ENCODE data around the gene ZNF148. TPM values are rescaled to one million over a fixed set of nuclear protein-coding genes. Genes with fewer than 3 reads are reported as not detected.

ZNF148 gene
- total RNA-seq, 1 donor from 2014 or later, result 45.2 TPM

GRCh38 chr3:125211523-125212090 is 163.5 kb downstream of the ZNF148 start:
- intact Hi-C loops (cut with DNase I), result no loop called here
- no peak for ATAC-seq (ENCODE audit: poor library complexity)
- no peak for DNase-seq

DNA sequence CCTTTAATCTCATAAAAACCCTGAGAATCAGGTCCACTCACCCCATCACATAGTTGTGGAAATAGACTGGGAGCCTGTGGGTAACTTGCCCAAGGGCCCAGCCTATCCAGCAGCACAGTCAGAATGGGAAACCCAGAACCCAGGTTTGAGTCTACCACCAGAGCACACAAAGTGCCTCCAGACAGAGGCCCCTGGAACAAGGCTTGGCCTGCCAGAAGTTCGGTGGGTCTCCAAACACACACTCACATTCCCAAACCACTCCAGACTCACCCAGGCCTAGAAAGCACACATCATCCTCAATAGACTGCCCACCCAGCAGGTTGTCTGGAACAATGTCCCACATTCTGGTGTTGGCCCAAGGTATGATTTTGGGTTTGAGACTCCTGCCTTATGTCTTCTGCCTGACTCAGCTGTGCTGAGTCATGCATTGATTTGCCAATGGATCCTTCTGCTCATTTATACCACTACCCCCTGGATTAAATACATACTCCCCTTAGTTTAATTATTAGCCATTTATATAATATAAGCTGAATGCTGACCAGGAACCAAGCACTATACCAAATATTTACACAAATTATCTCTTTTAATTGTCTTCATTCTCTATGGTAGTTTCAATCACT is 167.1 kb downstream of the ZNF148 start:
- intact Hi-C loops (cut with DNase I), result no loop called here
- DNase-seq, result no peak
- ATAC-seq (ENCODE audit: poor library complexity), result no peak

DNA sequence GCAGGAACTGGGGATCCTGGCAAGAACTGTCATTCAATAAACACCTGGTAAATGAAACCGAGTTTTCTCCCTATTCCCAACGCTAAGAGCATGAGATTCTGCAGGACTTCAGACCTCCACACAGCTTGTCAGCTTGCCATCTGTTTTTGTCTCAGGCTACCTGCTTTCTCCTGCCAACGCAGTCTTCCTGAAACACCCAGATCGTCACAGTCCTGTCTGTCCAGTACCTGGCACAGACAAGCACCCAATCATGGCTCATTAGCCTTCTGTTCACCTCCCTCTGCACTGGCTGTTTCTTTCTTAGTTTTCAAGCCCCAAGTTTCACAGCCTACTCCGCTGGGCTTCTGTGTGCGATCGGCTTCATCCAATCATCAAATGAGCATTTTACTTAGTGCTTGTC is 167.6 kb downstream of the ZNF148 start:
- DNase-seq (no peak), ATAC-seq (ENCODE audit: poor library complexity) (no peak)
- intact Hi-C loops (cut with DNase I), result no loop called here

DNA sequence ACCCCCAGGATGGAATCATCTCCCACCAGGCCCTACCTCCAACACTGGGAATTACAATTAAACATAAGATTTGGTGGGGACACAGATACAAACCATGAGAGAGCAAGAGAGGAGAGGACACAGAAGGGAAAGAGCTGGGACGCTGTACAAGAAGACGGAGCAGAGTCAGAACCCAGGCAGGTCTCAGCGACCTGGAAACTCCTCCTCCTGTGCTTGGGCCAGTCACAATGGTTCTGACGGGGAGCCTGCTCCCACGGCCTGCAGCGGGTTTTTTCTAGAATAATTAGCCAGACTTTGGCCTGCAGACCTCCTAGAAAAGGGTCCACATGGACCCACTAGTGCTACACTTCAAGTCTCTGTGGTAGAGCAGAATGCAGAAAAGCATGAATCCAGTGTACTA is 168.2 kb downstream of the ZNF148 start:
- no peak for DNase-seq
- ATAC-seq (ENCODE audit: poor library complexity), result no peak
- intact Hi-C loops (cut with DNase I), result no loop called here

DNA sequence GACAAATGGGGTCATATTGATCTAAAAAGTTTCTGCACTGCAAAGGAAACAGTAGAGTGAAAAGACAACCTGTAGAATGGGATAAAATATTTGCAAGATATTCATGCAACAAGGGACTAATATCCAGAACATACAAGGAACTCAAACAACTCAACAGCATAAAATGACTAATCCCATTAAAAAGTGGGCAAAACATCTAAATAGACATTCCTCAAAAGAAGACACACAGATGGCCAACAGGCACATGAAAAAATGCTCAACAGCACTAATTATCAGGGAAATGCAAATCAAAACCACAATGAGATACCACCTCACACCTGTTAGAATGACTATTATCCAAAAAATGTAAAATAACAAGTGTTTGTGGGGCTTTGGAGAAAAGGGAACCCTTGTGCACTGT is 171.4 kb downstream of the ZNF148 start:
- ATAC-seq (ENCODE audit: poor library complexity), result no peak
- intact Hi-C loops (cut with DNase I), result no loop called here
- DNase-seq, result no peak

DNA sequence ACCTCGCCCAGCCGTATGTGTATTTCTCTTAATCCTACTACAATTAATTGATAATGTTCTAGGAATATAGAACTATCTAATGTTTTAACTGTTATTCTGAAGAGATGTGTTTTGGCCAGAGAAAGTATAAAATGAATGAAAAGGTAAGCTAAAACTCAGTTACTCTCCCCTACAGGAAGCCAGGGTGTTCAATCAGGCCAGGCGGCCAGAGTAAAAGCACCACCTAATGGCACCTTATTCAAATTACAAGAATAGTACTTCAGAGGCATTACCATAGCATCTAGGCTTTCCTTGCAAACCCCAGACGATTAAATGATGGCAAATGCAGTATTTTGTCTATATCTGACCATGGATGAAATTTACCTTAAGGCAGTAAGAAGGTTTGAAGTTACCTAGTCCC is 172.9 kb downstream of the ZNF148 start:
- intact Hi-C loops (cut with DNase I), result no loop called here
- ATAC-seq (ENCODE audit: poor library complexity) (no peak), DNase-seq (no peak)

DNA sequence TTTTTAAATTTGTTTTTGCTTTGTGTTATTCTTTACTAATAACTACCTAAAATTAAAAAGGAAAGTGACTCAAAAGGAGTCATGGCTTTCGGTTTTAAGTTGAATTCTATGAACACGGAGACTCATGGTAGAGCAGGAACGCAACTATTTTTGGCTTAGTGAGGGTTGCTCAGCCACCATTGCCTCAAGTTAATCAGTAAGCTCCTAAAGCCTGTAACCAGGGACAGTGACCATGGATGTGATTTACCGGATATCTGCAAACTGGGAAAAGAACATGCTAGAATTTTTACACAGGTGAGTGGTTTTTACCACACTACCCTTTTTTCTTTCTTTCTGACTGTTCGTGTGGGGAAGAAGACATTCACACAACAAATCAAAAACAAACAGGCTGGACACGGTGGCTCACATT is 174.4 kb downstream of the ZNF148 start:
- ATAC-seq (ENCODE audit: poor library complexity), result no peak
- intact Hi-C loops (cut with DNase I), result no loop called here
- no peak for DNase-seq

- DNase-seq (no peak), ATAC-seq (ENCODE audit: poor library complexity) (no peak)
- intact Hi-C loops (cut with DNase I), result no loop called here
Observed at GRCh38 chr3:125194849-125195601, 180.1 kb downstream of the ZNF148 start.

- ATAC-seq (ENCODE audit: poor library complexity) (no peak), DNase-seq (no peak)
- intact Hi-C loops (cut with DNase I), result no loop called here
Observed at GRCh38 chr3:125194061-125194848, 180.9 kb downstream of the ZNF148 start.

- DNase-seq (no peak), ATAC-seq (ENCODE audit: poor library complexity) (no peak)
- intact Hi-C loops (cut with DNase I), result no loop called here
Observed at GRCh38 chr3:125192190-125193035, 182.7 kb downstream of the ZNF148 start.

DNA sequence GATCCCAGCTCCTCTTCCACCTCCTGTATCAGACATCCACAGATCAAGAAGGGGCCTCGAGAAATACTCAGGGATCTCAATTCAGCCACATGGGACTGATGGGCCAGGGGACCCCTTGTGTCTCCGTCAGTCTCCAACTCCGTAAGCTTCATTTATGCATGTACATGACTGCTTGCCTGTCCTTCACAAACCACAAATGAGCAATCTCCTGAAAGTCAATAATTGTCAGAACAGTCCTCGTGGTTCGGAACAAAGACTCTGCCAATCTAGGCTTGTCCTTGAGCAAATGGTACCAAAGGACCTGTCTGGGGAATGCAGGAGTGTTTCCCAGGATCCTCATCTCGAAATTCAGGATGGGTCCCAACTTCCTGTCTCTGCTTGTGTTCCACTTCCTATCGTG is 183.4 kb downstream of the ZNF148 start:
- ATAC-seq (ENCODE audit: poor library complexity) (no peak), DNase-seq (no peak)
- intact Hi-C loops (cut with DNase I), result no loop called here

- intact Hi-C loops (cut with DNase I), result no loop called here
Observed at GRCh38 chr3:125191256-125191655, 183.9 kb downstream of the ZNF148 start.

GRCh38 chr3:125190786-125191185 is 184.3 kb downstream of the ZNF148 start:
- DNase-seq, result no peak
- intact Hi-C loops (cut with DNase I), result no loop called here
- no peak for ATAC-seq (ENCODE audit: poor library complexity)

More at GRCh38 chr3:125191256-125191655, 183.9 kb downstream of the ZNF148 start:
- ATAC-seq (ENCODE audit: poor library complexity) (no peak), DNase-seq (no peak)

GRCh38 chr3:125189378-125190165 is 185.6 kb downstream of the ZNF148 start:
- intact Hi-C loops (cut with DNase I), result no loop called here
- no peak for ATAC-seq (ENCODE audit: poor library complexity)
- no peak for DNase-seq

GRCh38 chr3:125188955-125189354 is 186.2 kb downstream of the ZNF148 start:
- ATAC-seq (ENCODE audit: poor library complexity) (no peak), DNase-seq (no peak)
- intact Hi-C loops (cut with DNase I), result no loop called here

DNA sequence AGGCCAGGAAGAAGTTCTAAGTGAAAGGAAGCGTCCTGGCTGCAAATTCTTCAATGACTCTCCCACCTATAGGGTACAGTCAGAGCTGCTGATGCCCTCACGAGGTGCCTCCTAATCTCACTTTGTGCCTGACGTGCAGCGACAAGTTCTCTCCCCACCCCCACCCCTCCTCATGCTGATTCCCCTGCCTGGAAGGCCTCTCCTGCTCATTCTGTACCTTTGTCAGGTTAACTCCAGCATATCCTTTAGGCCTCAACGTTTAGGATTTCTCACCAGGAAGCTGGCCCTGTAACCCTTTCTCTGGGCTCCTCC is 187.6 kb downstream of the ZNF148 start:
- intact Hi-C loops (cut with DNase I), result no loop called here
- DNase-seq (no peak), ATAC-seq (ENCODE audit: poor library complexity) (no peak)

DNA sequence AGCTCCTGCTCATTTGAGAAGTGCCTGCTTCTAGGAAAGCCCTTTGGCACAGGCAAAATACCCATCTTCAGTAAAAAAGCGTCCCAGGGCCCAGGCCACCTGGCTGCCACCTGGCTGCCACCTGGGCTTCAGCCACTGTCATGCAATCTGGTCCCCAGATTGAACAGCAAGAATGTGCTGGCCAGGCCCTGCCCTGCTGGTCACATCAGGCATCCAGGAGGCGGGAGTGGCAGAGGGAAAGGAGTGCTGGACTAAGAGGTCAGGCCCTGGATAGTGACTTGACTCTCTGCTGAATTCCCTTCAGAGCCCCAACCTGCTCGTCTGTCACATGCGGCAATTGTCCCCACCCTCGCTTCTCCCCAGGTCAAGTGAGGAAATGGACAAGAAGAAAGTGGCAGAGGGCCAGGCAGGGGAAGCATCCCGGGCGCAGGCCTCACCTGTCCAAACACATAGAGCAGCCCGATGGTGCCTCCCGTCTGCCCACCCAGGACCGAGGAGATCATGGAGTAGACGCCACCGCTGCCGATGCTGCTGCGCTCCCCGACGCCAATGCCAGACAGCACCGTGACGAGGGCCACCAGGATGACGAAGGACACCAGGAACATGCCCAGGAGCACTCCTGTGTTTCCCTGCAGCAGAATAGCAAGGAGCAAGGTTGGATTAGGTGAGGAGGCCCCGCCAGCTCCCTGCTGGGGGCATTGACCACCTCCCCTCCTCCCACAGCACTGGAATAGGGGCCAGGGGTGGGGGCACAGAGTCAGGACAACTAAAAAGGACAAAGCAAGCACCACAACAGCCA is 188.1 kb downstream of the ZNF148 start:
- intact Hi-C loops (cut with DNase I), result no loop called here
- DNase-seq (no peak), ATAC-seq (ENCODE audit: poor library complexity) (no peak)

Data from Right ventricle myocardium superior (tissue), 1 donor.